OCI-LY3 (cell line): ENCODE data around the gene CYTH1.

Experiments used
- CTCF ChIP-seq: fragments of 200-600, 300-600 bp; sonication (generic); IDR thresholded peaks from 2 replicates; pipeline ENCODE4 v1.5.1; 2014; ENCODE audit warnings: antibody characterized with exemption, low read length, low read depth
- EZH2phosphoT487 ChIP-seq: fragments of 200-600 bp; shearing (Covaris generic); IDR thresholded peaks from 2 replicates; pipeline ENCODE4 v1.6.1; 2018; ENCODE audit warnings: antibody characterized with exemption, mixed run types, low read depth

GRCh38 chr17:78715000-78715771 lies 66.9 kb downstream of the CYTH1 start:
- TF ChIP-seq CTCF (no peak), EZH2phosphoT487 (no peak)
